ENCODE data around the gene ADGRF3. TPM values are rescaled to one million over a fixed set of nuclear protein-coding genes. Genes with fewer than 3 reads are reported as not detected.
"Not testable (repeated sequence)": the region's sequence is repeated elsewhere in the genome, so short reads cannot be mapped to it uniquely, and the experiment has no call there.

ADGRF3 gene, protein sequence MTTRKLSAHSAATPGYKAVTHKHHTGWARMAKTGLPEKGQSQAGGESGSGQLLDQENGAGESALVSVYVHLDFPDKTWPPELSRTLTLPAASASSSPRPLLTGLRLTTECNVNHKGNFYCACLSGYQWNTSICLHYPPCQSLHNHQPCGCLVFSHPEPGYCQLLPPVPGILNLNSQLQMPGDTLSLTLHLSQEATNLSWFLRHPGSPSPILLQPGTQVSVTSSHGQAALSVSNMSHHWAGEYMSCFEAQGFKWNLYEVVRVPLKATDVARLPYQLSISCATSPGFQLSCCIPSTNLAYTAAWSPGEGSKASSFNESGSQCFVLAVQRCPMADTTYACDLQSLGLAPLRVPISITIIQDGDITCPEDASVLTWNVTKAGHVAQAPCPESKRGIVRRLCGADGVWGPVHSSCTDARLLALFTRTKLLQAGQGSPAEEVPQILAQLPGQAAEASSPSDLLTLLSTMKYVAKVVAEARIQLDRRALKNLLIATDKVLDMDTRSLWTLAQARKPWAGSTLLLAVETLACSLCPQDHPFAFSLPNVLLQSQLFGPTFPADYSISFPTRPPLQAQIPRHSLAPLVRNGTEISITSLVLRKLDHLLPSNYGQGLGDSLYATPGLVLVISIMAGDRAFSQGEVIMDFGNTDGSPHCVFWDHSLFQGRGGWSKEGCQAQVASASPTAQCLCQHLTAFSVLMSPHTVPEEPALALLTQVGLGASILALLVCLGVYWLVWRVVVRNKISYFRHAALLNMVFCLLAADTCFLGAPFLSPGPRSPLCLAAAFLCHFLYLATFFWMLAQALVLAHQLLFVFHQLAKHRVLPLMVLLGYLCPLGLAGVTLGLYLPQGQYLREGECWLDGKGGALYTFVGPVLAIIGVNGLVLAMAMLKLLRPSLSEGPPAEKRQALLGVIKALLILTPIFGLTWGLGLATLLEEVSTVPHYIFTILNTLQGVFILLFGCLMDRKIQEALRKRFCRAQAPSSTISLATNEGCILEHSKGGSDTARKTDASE
- 0.37 TPM for total RNA-seq
- polyA plus RNA-seq = 0.08 TPM

DNA sequence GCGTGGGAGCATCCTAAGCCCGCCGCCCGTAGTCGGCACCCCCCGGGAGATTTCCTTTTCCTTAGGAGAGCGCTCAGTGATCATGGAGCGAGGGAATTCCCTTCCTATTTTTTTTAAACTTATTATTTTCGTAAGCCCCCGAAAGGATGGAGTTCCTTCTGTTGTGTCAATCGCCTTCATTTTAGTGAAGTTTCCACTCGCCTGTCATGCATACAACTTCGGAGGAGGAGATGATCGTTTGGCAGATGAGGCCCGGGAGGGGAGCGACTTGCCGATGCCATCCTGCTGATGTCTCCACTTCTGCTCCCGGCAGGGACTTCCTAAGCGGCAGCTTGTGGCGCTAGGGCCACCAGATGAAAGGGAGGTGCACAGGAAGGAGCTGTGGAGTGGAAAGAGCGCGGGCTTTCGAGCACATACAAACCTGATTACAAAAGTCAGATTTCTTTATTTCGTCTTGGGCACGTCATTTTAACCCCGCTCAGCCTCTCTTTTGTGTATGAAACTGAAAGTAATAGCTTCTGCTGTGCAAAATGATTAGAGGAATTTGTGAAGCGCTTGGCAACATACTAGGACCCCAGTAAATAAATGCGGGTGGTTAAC is at the start of gene ADGRF3:
Gene ADGRF3 (minus strand): TSS at position 336 of the 600 bp plus-strand sequence. CDS start 555 bp downstream, outside the sequence.
- H3K4me3 ChIP-seq (ENCODE audit: low read depth, low read length) = peak within 1 kb of the TSS; percentile 66
- peak within 1 kb of the TSS; percentile 87 for H3K27ac ChIP-seq (ENCODE audit: low read depth)
- under 1% methylated on average over 28 of the region's 28 CpGs for WGBS
- H3K4me1 ChIP-seq (ENCODE audit: insufficient read depth) = no peaks in the 10 kb centered on the region
- H3K36me3 ChIP-seq (ENCODE audit: insufficient read depth) = no peaks in the 10 kb centered on the region
- DNase-seq (ENCODE audit: extremely low spot score) = peak; percentile 40

DNA sequence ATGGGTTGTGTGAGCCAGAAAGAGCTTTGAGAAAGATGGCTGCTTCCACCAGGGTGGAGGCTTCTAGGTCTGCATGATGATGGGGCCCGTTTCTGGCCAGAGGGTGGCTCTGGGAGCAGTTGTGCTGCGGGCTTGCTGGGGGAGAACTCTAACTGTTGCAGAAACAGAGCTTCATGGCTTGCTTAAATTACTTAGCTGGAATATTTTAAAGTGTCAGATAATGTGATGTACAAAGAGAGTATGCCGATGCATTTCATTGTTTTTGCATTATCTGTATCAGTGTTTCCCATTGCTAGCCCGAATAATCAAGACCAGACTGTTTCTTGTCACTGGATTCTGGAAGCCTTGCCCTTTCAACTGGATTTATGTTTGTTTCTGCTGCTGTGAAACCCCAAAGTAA is 48.8 kb upstream of the ADGRF3 start:
- no peak overlapping the region for H3K4me3 ChIP-seq (ENCODE audit: low read depth, low read length)
- no peak for DNase-seq (ENCODE audit: extremely low spot score)
- no peak overlapping the region for H3K27ac ChIP-seq (ENCODE audit: low read depth)
- WGBS = 53% methylated on average over 4 of the region's 4 CpGs
- no peaks in the 10 kb centered on the region for H3K4me1 ChIP-seq (ENCODE audit: insufficient read depth)
- H3K36me3 ChIP-seq (ENCODE audit: insufficient read depth) = no peaks in the 10 kb centered on the region

DNA sequence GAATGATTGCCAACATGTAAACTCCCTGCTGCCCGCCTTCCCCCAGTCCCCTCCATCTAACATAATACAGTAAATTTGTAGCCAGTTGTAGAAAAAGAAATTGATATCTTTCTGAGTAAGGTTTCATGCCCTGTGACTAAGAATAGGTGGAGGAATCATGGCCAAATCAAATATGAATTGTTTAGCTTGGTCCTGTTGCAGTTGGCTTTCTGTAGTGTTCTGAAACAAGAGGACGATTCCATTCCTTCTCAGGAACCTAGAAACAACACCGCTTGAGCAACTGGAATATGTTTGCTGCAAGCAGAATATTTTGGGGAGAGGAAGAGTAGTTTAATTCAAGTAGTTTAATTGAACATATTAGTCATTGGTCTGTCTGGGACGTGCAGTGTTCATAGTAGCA is 48.1 kb upstream of the ADGRF3 start:
- no peak for DNase-seq (ENCODE audit: extremely low spot score)
- no peak overlapping the region for H3K27ac ChIP-seq (ENCODE audit: low read depth)
- H3K36me3 ChIP-seq (ENCODE audit: insufficient read depth) = no peaks in the 10 kb centered on the region
- WGBS = 91% methylated on average over 4 of the region's 4 CpGs
- no peaks in the 10 kb centered on the region for H3K4me1 ChIP-seq (ENCODE audit: insufficient read depth)
- no peak overlapping the region for H3K4me3 ChIP-seq (ENCODE audit: low read depth, low read length)

DNA sequence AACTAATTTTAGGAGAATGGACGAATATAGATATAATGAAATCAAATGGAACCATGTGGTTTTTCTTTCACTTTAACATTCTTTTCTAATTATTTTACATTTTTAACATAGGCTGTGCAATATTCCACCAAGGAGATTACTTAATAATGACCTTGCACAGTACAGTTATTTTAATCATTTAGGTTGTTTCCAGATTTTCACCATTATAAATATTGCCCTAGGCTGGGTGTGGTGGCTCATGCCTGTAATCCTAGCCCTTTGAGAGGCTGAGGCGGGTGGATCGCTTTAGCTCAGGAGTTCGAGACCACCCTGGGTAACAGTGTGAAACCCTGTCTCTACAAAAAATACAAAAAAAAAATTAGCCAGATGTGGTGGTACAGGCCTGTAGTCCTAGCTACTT is 40.6 kb upstream of the ADGRF3 start:
- H3K4me1 ChIP-seq (ENCODE audit: insufficient read depth) = no peaks in the 10 kb centered on the region
- no peak overlapping the region for H3K4me3 ChIP-seq (ENCODE audit: low read depth, low read length)
- H3K27ac ChIP-seq (ENCODE audit: low read depth) = no peak overlapping the region
- DNase-seq (ENCODE audit: extremely low spot score) = no peak
- no peaks in the 10 kb centered on the region for H3K36me3 ChIP-seq (ENCODE audit: insufficient read depth)
- 97% methylated on average over 4 of the region's 4 CpGs for WGBS

DNA sequence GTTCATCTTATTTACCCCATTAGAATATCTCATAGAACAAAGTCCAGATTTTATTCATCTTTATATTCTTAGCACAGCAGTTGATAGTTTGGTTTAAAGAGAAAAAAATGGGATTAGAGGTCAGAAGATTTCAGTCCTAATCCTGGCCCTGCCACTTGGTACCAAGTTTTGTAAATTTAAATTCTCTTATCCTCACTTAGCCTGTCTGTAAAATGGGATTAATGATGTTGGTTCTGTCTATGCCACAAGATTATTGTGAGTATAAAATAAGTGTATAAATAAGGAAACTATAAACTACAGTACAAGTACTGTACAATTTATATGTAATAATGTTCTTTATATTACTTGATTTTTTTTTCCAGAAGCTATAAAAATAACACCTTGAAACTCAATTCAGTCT is 38.0 kb upstream of the ADGRF3 start:
- H3K27ac ChIP-seq (ENCODE audit: low read depth) = no peak overlapping the region
- no peaks in the 10 kb centered on the region for H3K36me3 ChIP-seq (ENCODE audit: insufficient read depth)
- no peak overlapping the region for H3K4me3 ChIP-seq (ENCODE audit: low read depth, low read length)
- DNase-seq (ENCODE audit: extremely low spot score) = no peak
- H3K4me1 ChIP-seq (ENCODE audit: insufficient read depth) = no peaks in the 10 kb centered on the region

DNA sequence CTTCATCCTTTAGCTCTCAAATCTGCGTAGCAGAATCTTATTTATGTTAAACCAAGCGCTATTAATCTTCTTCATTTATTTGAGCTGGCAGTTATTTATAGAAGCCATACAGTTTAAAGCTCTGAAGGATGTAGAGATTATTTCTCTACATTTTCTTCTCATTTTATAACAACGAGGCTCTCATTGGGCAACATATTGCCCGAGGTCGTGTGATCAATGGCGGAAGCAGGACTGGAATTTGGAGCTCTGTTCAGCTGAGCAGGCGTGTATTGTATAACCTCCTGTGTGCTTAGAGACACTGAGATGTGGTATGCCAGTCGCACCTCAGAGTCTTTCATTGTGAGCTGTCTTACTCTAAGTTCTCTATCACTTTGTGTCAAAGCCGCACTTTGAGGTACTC is 37.6 kb upstream of the ADGRF3 start:
- 78% methylated on average over 9 of the region's 9 CpGs for WGBS
- DNase-seq (ENCODE audit: extremely low spot score) = no peak

DNA sequence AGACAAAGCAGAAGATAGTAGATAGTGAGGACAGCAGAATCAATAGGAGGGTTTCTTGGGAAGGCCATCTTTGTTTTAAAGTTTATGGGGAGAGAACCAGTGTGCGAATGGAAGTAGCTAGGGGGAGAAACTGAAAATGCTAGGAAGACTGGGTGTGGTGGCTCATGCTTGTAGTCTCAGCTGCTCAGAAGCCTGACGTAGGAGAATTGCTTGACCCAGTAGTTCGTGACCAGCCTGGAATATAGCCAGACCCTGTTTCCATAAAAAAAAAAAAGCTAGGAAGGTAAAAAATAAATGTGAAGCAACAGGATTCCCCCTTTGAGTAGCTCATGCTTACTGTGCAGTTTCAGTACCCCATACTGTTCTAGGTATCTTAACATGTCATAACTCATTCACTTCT is 36.0 kb upstream of the ADGRF3 start:
- H3K27ac ChIP-seq (ENCODE audit: low read depth) = no peak overlapping the region
- no peak overlapping the region for H3K4me3 ChIP-seq (ENCODE audit: low read depth, low read length)
- H3K36me3 ChIP-seq (ENCODE audit: insufficient read depth) = no peaks in the 10 kb centered on the region
- H3K4me1 ChIP-seq (ENCODE audit: insufficient read depth) = no peaks in the 10 kb centered on the region
- no peak for DNase-seq (ENCODE audit: extremely low spot score)
- 88% methylated on average over 3 of the region's 3 CpGs for WGBS

More for the DNA sequence above, 37.6 kb upstream of the ADGRF3 start:
- no peak overlapping the region for H3K4me3 ChIP-seq (ENCODE audit: low read depth, low read length)
- no peaks in the 10 kb centered on the region for H3K4me1 ChIP-seq (ENCODE audit: insufficient read depth)
- no peak overlapping the region for H3K27ac ChIP-seq (ENCODE audit: low read depth)
- H3K36me3 ChIP-seq (ENCODE audit: insufficient read depth) = no peaks in the 10 kb centered on the region

DNA sequence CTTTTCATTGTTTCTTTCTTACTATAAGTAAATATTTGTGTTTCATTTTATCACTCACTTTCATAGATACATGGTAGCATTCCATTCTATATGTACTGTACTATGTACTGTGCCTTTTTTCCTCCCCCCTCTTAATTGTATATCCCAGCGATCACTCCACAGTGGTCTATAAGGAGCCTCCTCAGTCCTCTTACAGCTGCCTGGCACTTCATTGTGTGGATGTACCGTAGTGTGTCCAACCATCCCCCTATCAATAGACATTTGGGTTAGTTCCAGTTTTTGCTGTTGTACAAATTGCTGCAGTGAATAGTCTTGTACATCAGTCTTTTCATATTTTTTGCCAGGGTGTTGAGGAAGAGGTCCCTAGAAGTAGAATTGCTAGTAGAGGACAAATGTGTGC is 33.7 kb upstream of the ADGRF3 start:
- 88% methylated on average over 2 of the region's 2 CpGs for WGBS
- DNase-seq (ENCODE audit: extremely low spot score) = no peak
- H3K4me3 ChIP-seq (ENCODE audit: low read depth, low read length) = no peak overlapping the region
- H3K27ac ChIP-seq (ENCODE audit: low read depth) = no peak overlapping the region
- no peaks in the 10 kb centered on the region for H3K4me1 ChIP-seq (ENCODE audit: insufficient read depth)
- H3K36me3 ChIP-seq (ENCODE audit: insufficient read depth) = peaks cover 3% of the 10 kb centered on the region

DNA sequence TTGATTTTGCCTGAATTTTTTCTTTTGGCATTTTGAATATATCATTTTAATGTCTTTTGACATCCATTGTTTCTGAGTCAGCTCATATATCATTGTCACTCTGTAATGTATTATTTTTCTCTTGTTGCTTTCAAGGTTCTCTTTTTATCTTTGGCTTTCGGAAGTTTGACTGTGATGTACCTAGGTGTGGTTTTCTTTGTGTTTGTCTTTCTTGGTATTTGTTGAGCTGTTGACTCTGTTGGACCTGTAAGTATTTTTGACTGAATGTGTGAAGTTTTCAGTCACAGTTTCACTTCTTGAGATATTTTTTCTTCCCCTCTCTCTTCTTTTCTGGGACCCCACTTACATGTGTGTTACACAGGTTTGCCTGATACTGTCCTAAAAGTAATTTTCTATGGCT is 30.2 kb upstream of the ADGRF3 start:
- WGBS = 89% methylated on average over 1 of the region's 1 CpG

DNA sequence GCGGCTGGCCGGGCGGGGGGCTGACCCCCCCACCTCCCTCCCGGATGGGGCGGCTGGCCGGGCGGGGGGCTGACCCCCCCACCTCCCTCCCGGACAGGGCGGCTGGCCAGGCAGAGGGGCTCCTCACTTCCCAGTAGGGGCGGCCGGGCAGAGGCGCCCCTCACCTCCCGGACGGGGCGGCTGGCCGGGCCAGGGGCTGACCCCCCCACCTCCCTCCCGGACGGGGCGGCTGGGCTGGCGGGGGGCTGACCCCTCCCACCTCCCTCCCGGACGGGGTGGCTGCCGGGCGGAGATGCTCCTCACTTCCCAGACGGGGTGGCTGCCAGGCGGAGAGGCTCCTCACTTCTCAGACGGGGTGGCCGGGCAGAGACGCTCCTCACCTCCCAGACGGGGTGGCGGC is 24.3 kb upstream of the ADGRF3 start:
- H3K4me3 ChIP-seq (ENCODE audit: low read depth, low read length); DNase-seq (ENCODE audit: extremely low spot score); H3K36me3 ChIP-seq (ENCODE audit: insufficient read depth); H3K27ac ChIP-seq (ENCODE audit: low read depth); H3K4me1 ChIP-seq (ENCODE audit: insufficient read depth): not testable (repeated sequence)
- WGBS = 93% methylated on average over 14 of the region's 31 CpGs

More for the DNA sequence above, 30.2 kb upstream of the ADGRF3 start:
- Histone ChIP-seq H3K4me3 (ENCODE audit: low read depth, low read length) (no peak overlapping the region), H3K27ac (ENCODE audit: low read depth) (no peak overlapping the region), H3K4me1 (ENCODE audit: insufficient read depth) (no peaks in the 10 kb centered on the region), H3K36me3 (ENCODE audit: insufficient read depth) (peaks cover 3% of the 10 kb centered on the region)
- DNase-seq (ENCODE audit: extremely low spot score) = no peak

DNA sequence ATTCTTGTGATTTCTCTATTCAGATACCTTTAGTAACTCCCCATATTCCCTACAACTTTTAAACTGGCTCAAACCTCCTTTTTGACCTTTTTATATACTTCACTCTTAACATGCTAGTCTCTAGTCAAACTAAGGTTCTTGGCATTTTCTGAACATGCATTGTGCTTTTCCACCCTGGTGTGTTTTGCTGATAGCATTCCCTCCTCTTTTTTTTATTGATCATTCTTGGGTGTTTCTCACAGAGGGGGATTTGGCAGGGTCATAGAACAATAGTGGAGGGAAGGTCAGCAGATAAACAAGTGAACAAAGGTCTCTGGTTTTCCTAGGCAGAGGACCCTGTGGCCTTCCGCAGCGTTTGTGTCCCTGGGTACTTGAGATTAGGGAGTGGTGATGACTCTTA is 23.1 kb upstream of the ADGRF3 start:
- not testable (repeated sequence) for H3K36me3 ChIP-seq (ENCODE audit: insufficient read depth)

DNA sequence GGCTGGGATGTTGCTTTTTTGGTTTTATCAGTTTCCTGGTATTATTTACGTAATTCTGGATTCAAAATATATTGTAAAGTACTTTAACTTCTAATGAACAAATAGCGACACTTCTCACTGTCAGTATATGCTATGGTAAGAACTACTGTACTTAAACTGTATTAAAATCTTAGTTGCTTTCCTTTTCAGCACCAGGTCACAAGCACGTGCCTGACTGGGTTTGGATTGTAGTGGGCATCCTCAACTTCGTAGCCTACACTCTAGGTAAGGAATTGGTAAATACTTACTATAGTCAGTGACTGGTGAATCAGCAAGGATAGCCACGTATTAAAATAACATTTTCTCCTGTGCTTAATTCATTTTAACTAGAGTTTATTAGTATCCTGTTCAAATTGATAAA is 20.4 kb upstream of the ADGRF3 start:
- Histone ChIP-seq H3K4me3 (ENCODE audit: low read depth, low read length) (no peak overlapping the region), H3K36me3 (ENCODE audit: insufficient read depth) (no peaks in the 10 kb centered on the region), H3K4me1 (ENCODE audit: insufficient read depth) (no peaks in the 10 kb centered on the region), H3K27ac (ENCODE audit: low read depth) (no peak overlapping the region)
- DNase-seq (ENCODE audit: extremely low spot score) = no peak
- WGBS = 89% methylated on average over 5 of the region's 5 CpGs

More for the DNA sequence above, 23.1 kb upstream of the ADGRF3 start:
- WGBS = 37% methylated on average over 2 of the region's 2 CpGs
- DNase-seq (ENCODE audit: extremely low spot score); H3K4me1 ChIP-seq (ENCODE audit: insufficient read depth); H3K4me3 ChIP-seq (ENCODE audit: low read depth, low read length); H3K27ac ChIP-seq (ENCODE audit: low read depth): not testable (repeated sequence)

DNA sequence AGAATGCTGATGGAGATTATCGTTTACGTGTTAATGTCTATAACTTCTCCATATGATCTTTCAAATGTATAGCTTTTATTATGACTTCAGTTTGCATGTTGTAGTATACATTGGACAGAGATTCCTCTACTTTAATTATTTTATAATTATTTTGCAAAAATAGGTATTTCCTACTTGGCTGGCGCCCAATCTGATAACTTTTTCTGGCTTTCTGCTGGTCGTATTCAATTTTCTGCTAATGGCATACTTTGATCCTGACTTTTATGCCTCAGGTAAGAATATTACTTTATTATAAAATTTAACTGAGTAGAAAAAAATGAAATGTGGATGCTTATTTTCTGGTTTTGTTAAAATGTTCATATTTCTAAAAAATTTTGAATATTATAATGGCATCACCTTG is 18.1 kb upstream of the ADGRF3 start:
- Histone ChIP-seq H3K4me1 (ENCODE audit: insufficient read depth) (no peaks in the 10 kb centered on the region), H3K27ac (ENCODE audit: low read depth) (no peak overlapping the region), H3K36me3 (ENCODE audit: insufficient read depth) (no peaks in the 10 kb centered on the region), H3K4me3 (ENCODE audit: low read depth, low read length) (no peak overlapping the region)
- DNase-seq (ENCODE audit: extremely low spot score) = no peak
- WGBS = 94% methylated on average over 4 of the region's 4 CpGs
